Muscle of back (tissue), 11 donors: ENCODE data around the gene WDR90. TPM values are rescaled to one million over a fixed set of nuclear protein-coding genes. Genes with fewer than 3 reads are reported as not detected.

ENCODE experiments used
- DNase-seq, 3 donors: peaks; one replicate each; pipeline versions ENCODE4 v3.0.0 to v3.0.0-alpha.2; 2013
- polyA plus RNA-seq, 10 donors: library from polyadenylated mRNA; unstranded; fragments of 120-200 nt; gene quantifications; one replicate each; pipeline ENCODE4 v1.2.1, GENCODE V29; 2013; ENCODE audit not compliant: insufficient read length in 10 of 10

The WDR90 gene
- polyA plus RNA-seq, 10 donors, result 10.7 to 26.2 (median 17.5) TPM

DNA sequence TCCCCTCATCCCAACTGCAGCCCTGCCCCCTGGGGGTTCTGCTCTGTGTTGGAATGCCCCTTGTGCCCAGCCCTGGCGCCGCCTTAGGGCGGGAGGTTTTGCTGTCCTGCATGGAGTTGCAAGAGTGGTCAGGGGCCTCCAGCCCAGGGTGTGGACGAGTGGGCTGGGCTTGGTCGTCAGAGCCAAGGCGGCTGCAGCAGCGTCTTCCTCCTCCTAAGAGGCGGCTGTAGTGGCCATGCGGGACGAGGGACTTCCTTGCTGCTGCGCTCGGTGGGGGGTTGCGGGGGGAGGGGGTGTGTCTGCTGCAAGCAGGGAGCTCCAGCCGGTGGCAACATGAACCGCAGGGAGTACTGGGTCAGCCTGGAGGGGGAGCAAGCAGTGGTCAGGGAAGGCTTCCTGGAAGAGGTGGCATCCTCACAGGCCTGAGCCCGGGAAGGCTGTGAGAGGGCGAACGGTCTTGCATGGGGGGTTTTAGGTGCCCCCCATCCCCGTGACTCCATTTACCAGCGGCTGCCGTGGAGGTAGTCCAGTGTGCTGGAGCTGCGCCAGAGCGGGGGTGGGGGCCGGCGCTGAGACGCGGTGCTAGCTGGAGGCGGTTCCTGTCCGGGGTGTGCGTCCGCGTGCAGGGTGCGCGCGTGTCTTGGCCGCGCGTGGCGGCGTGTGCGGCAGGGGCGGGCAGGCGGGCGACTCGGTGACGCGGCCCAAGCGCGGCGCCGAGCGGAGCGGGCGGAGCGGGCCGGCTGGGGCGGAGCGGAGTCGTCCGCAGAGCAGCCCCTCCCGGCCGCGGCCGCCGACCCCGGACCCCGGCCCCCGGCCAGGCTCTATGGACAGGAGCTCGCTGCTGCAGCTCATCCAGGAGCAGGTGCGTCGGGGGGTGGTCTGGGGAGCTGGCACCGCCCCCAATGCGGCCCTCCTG is 26.1 kb downstream of the WDR90 start, which contains the start of gene RHBDL1:
Gene RHBDL1 (plus strand): TSS at position 704 of the 916 bp plus-strand sequence. CDS start 120 bp downstream, at position 824.
- peak in 1 of 3 donors; percentile 49 for DNase-seq

- no peak for DNase-seq
These were observed 26.9 kb downstream of the WDR90 start for GRCh38 chr16:675884-676564.

- no peak for DNase-seq
These were observed 27.4 kb downstream of the WDR90 start for GRCh38 chr16:676565-676902.

DNA sequence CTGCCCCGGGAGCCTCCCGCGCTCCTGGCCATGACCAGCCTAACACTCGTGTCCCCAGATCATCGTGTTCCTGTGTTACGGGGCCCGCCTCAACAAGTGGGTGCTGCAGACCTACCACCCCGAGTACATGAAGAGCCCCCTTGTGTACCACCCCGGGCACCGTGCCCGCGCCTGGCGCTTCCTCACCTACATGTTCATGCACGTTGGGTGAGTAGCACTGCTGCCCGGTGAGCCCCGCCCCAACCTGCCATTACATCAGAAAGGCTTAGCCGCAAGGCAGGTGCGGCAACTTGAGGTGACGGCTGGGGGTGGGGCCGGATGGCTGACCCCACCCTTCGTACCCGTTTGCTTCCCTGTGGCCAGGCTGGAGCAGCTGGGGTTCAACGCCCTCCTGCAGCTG is 27.7 kb downstream of the WDR90 start:
- DNase-seq, result no peak

- DNase-seq, result no peak
These were observed 28.4 kb downstream of the WDR90 start for GRCh38 chr16:677316-678190.

GRCh38 chr16:678209-678857 is 29.2 kb downstream of the WDR90 start:
- no peak for DNase-seq

- DNase-seq, result peak; percentile 45 to 88 (median 66)
These were observed 30.0 kb downstream of the WDR90 start for GRCh38 chr16:678858-679813.

- DNase-seq, result peak; percentile 81 to 96 (median 92)
These were observed 30.9 kb downstream of the WDR90 start, which contains the start of gene STUB1 for GRCh38 chr16:679814-680624. TSS of gene STUB1 (plus strand) at chr16:680410. CDS start at chr16:680526, 116 bp downstream.

- no peak for DNase-seq
These were observed 31.4 kb downstream of the WDR90 start for GRCh38 chr16:680625-680945.

GRCh38 chr16:680967-681745 is 32.0 kb downstream of the WDR90 start:
- peak in 1 of 3 donors; percentile 36 for DNase-seq

DNA sequence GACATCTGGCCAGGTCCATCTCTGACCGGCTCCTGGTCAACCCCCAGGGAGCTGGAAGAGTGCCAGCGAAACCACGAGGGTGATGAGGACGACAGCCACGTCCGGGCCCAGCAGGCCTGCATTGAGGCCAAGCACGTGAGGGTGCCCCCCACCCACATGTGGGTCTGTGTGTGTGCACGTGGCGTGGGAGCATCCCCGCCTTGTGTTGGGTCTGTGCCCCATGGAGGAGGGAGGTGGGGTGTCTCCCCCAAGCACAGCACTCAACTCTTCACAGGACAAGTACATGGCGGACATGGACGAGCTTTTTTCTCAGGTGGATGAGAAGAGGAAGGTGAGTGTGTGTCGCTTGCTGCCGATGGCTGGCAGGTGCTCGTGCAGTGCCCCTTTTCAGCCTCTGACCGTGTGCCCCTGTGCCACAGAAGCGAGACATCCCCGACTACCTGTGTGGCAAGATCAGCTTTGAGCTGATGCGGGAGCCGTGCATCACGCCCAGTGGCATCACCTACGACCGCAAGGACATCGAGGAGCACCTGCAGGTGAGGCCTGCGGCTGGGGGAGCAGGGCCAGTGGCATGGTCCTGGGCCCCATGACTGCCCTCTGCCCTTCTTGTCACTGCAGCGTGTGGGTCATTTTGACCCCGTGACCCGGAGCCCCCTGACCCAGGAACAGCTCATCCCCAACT is 32.7 kb downstream of the WDR90 start:
- no peak for DNase-seq

DNA sequence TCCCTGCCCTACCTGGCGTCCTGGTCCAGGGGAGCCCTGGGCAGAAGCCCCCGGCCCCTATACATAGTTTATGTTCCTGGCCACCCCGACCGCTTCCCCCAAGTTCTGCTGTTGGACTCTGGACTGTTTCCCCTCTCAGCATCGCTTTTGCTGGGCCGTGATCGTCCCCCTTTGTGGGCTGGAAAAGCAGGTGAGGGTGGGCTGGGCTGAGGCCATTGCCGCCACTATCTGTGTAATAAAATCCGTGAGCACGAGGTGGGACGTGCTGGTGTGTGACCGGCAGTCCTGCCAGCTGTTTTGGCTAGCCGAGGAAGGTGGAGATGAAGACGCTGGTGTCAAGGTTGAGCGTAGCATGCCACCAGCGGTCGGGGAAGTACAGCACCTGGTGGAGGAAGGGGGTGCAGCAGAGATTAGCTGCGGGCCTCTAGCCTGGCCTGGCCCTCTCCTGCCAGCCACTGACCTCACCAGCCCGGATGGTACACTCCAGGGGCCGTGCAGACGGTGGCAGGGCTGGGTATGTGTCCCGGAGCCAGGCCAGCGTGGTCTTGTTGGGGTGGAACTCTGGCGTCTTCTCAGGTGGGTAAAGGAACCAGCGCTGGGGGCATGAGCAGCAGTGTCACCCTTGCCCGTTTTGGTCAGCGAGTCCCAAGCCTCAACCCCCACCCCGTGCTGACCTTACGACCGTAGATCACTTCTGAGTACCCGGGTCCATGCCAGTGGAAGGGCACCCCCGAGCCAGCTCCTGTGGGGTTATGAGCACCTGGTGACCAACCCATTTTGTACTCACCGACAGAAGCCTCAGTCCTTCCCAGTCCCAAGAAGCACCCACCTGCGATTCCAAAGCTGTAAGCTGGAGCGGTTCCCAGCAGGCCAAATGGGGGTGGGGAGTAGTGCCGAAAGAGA is 33.6 kb downstream of the WDR90 start:
- no peak for DNase-seq

GRCh38 chr16:683396-684070 is 34.4 kb downstream of the WDR90 start:
- DNase-seq, result no peak

DNA sequence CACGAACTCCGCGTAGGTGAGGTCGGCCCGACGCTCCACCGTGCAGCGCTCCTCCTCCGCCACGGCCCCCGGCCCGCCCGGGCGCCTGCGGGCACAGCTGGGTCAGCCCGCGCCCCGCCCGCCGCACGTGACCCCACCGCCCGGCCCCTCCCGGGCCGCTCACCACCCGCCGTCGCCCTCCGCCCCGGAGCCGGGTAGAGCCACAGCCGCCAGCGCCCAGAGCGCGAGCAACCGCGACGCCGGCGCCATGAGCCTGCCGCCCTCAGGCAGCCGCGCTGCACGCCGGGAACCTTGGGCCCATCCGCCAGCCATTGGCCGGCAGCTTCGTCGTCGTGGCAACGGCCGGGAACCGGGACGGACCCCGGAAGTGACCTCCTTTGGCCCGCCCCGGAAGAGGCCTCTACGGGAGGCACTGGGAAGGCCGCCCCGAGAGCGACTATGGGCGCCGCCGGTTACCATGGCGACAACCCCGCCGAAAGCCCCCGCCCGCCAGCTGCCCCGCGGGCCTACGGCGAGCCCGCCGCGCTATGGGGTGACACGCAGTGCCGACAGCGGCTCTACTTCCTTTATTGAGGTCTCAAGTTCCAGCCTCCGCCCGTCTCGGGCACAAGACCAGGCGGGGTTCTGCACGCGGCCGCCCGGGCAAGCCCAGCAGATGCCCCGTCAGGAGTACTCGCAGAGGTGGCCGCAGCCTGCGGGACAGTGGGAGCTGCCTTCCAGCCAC is 35.1 kb downstream of the WDR90 start, which contains the start of gene JMJD8:
Gene JMJD8 (minus strand): TSS at position 264 of the 724 bp plus-strand sequence. CDS start 15 bp downstream, at position 249.
- peak; percentile 95 to 98 (median 96) for DNase-seq
